Renal cortex interstitium (tissue), 11 donors: ENCODE data around the gene INSYN2B. TPM values are rescaled to one million over a fixed set of nuclear protein-coding genes. Genes with fewer than 3 reads are reported as not detected.
A peak's percentile ranks its signal among the peaks of the same experiment; 100 is the strongest.
"Not testable (repeated sequence)": the region's sequence is repeated elsewhere in the genome, so short reads cannot be mapped to it uniquely, and the experiment has no call there.

Experiments used
- DNase-seq, 11 donors: peaks; one replicate each; pipeline ENCODE4 v3.0.0-alpha.2; 2013; ENCODE audit warnings: low read depth in 9 of 11, low spot score in 4 of 11; ENCODE audit errors: extremely low read depth in 1 of 11
- polyA plus RNA-seq, 3 donors: library from polyadenylated mRNA; unstranded; fragments of 120-200 nt; gene quantifications; one replicate each; pipeline ENCODE4 v1.2.1, GENCODE V29; 2013; ENCODE audit not compliant: insufficient read length in 3 of 3

Gene INSYN2B
- polyA plus RNA-seq, 3 donors, result 1.9 to 2.0 (median 2.0) TPM

DNA sequence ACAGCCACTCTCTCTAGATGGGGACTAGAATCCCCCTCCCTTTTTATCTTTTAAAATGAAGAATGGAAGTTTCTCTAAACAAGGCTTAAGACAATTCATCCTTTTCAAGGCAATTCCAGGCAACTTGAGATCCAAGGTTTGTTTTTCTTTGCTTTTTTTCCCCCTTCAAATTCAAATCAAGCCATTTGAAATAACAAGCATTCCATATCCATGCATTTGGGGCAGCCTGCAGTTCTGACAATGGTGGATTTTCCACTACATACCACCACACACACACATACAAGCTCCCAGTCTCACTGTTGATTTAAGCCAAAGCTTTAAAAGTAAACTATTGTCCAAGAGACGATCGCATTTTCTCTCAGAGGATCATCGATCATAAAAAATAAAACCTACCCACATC, 424 bp downstream of the INSYN2B start:
- DNase-seq, result no peak

DNA sequence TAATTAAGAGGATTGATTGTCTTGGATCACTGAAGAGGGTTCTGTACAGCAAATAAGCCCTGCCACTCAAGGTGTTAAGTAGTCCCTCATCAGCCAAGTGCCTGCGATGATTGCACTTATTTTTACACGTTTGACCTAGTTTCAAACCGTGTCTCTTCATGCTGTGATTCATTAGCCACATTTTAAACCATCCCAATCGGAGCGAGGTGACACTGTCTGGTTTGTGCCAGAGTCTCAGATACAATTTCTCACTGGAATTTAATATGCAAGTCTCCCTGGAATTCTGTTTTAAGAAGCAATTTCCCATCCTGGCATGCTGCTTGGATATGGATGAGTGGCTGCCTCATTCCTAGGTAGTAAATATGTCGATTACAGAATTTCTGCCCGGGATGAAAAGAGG, 1.6 kb downstream of the INSYN2B start:
- DNase-seq, result no peak

DNA sequence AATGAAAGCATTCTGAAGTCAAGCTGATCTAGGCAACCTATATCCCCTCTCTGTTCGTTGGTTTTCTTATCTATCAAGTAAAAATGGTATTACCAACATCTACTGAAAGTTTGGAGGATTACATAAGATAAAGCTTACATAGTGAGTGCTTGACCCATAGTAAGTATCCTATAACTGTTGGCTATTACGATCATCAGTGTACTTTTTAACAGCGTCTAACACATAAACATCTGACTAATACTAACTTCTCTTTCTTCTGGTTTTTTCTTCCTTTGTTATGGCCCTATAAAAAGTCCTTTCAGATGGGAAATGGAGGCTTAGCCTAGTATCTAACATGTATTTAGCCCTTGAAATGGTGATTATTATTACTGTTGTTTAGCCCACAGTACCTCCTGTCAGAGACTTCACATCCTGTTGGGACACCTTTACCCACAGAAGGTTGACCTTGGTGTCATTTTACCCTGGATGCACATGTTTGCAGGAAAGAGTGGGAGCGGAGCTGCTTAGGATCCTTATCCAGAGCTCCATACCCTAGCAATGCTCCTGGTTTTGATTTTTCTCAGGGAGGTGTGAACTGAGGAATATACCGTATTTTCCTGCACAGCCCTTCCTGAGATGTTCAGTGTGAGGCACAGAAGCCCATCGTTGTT, 6.0 kb downstream of the INSYN2B start:
- no peak for DNase-seq

- DNase-seq, result no peak
Measured at GRCh38 chr5:169973056-169973455, 7.2 kb downstream of the INSYN2B start.

DNA sequence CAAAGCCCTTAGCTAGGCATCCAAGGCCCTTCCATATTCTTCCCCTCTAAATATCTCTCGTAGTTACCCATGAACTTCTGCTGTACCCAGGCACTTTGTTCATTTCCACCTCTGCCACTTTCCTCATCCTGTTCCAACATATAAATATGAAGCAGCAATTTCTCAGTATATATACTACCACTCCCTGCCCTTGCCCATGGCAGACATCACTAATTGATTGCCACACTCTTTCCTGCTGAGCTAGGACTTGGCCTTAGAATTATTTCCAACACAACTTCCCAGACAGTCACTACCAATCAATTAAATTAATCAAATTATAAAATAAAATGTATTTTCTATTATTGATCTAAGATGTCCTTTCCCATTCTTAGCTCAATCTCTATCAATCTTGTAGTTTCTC, 8.5 kb downstream of the INSYN2B start:
- DNase-seq, result no peak

DNA sequence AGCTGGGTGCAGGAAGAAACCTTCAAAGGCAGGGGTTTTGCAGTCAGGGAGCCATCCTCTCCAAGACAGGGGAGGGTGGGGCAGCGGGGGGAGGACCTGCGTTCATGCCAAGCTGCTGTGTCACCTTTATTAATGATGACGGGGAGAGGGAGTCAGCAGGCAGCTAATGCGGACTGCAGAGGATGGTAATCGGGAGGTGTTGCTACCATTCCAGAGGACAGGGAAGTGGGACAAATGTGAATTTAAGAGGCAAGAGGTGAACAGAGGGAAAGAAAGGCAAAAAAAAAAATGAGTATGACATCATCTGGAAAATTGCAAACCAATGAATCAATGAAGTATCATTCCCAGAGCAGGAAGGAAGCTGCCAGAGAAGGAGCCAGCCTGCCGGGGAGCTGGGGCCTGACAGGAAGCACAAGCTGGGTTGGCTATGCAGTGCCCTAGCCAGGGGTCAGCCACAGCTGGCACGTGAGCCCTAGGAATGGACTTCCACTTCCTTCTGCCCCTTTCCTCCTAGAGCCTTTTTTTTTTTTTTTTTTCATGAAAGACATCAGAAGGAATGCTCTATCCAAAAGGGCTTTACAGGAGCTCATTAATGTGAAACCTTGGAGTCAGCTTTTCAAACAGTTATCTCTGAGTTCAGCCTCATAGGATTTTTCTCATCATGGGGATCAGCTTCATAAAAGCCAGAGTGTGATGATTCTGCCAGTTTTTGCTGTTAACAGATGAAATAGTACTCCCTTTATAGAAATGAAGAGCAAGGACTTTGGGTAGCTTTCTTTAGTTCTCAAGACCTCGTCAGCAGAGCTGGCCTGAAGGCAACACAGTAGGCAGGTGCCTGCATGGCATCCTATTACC, 9.2 kb downstream of the INSYN2B start:
- DNase-seq, result no peak

- no peak for DNase-seq
Measured at GRCh38 chr5:169970339-169970738, 10.0 kb downstream of the INSYN2B start.

- DNase-seq, result no peak
Measured at GRCh38 chr5:169964246-169964645, 16.0 kb downstream of the INSYN2B start.

DNA sequence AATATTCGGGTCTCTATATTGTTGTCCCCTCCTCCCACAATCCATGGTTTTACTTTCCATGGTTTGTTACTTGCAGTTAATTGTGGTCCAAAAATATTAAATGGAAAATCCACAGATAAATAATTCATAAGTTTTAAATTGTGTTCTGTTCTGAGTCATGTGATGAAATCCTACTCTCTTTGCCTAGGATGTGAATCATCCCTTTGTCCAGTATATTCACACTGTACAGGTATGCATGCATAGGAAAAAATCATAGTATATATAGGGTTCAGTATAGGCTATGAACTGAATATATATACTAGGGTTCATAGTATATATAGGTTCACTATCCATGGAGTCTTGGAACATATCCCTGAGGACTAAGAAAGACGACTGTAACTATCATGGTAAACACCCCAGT, 19.6 kb downstream of the INSYN2B start:
- no peak for DNase-seq

GRCh38 chr5:169958278-169958677, 22.0 kb downstream of the INSYN2B start:
- DNase-seq, result no peak

GRCh38 chr5:169956756-169957155, 23.5 kb downstream of the INSYN2B start:
- no peak for DNase-seq

GRCh38 chr5:169956126-169956525, 24.2 kb downstream of the INSYN2B start:
- no peak for DNase-seq

DNA sequence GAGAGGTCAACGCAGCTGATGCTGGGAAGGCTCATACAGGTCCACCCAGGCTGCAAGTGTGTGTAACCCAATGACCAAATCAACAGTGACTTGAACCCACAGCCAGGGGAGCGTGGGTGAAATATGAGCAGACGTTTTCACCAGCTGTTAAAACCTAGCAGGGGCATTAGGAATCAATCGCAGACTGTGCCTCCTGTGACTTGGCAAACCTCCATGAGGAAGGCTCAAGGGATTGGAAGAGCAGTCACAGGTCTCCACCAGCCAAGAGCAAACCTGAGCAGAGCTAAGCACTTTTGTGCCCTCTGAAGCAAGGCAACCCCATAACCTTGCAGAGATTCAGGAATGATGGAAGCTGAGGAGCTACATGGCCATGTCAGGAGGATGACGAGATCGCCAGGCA, 25.5 kb downstream of the INSYN2B start:
- DNase-seq, result no peak

DNA sequence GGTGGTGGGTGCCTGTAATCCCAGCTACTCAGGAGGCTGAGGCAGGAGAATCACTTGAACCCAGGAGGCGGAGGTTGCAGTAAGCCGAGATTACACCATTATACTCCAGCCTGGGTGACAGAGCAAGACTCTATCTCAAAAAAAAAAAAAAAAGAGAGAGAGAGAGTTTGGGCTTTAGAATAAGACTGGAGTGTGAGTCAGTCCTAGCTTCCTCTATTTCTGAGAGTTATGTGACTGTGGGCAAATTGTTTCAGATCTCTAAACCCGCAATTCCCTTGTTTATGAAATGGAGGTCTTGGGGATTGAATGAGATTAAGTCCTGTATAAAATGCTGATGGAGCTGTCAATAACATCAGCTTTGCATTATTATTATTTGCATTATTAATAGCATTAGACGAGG, 27.1 kb downstream of the INSYN2B start:
- not testable (repeated sequence) for DNase-seq

GRCh38 chr5:169950333-169950732, 30.0 kb downstream of the INSYN2B start:
- DNase-seq, result no peak

- DNase-seq, result no peak
Measured at GRCh38 chr5:169946743-169947295, 33.5 kb downstream of the INSYN2B start.

- DNase-seq, result peak in 8 of 11 donors; percentile 13 to 30 (median 18)
Measured at GRCh38 chr5:169945831-169946261, 34.4 kb downstream of the INSYN2B start.

GRCh38 chr5:169944922-169945680, 35.2 kb downstream of the INSYN2B start:
- no peak for DNase-seq

GRCh38 chr5:169944115-169944514, 36.2 kb downstream of the INSYN2B start:
- DNase-seq, result no peak

DNA sequence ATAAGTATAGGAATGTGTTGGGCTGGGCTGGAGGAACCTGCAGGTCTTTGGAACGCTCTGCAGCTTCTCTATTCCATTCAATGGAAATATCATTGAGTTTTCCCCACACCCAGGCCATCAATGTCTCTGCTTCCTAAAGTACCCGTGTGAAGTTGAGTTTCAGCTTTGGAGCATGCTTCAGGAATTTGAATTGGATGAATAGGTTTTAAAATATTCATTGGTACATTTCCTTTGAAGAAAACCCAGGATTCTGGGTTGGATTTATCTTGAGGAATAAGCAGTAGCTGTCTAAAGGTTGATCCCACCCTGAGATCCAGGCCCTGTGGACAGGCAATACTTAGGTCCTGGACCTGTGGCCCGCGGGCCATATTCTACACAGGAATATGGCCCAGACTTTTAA, 37.3 kb downstream of the INSYN2B start:
- DNase-seq, result no peak
